T47D (cell line): Measurements from ENCODE around the gene PCSK5.
"Not testable (repeated sequence)": the region's sequence is repeated elsewhere in the genome, so short reads cannot be mapped to it uniquely, and the experiment has no call there.

ENCODE experiments used
- DNase-seq, 2 experiments: peaks; one replicate each; pipeline versions ENCODE4 v3.0.0 to v3.0.0-alpha.2; 2011 to 2012; ENCODE audit warnings: low read depth in 1 of 2, low spot score in 1 of 2
- JUND ChIP-seq: IDR thresholded peaks from 2 replicates; pipeline ENCODE4 v1.6.1; 2012; ENCODE audit warnings: low read depth
- in situ Hi-C: cut with HindIII; loops from 2 replicates; pipeline ENCODE4 v1.10.0; 2016; ENCODE audit warnings: low sequenced_read_pairs, low pct_unique_long_range_greater_than_20kb

The PCSK5 gene

DNA sequence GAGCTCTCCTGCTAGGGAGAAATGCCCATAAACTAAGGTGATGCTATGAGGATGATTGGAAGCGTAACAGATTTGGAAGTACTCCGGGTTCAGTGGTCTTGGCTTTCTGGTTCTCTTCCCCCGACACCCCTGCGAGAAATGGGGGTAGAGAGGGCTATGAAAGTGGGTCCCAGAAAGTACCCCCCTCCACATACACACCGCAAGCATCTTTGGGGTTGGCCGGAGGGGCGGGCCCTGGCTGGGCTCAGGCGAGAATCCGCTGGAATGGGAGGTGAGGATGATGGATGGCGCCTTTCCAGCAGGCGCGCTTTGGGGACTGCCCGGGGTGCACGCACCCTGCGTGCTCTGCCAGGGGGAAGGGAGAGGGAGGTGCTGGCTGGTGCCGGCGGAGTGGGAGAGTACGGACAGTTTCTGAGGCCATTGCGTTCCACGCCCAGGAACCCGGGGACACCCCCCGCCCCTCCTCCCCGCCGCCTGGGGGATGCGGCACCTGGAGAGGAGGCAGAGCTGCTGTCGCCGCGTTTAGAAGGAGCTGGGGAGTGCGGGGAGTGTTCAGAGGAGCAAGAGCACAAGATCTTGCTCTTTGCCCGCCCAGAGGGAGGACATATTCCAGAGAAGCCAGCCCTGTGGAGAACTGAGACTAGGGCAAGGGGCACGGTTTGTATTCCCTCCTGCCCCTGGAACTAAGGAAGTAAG is 1.9 kb downstream of the PCSK5 start:
- TF ChIP-seq JUND: no peak
- in situ Hi-C loops: no loop called here
- no peak for DNase-seq

DNA sequence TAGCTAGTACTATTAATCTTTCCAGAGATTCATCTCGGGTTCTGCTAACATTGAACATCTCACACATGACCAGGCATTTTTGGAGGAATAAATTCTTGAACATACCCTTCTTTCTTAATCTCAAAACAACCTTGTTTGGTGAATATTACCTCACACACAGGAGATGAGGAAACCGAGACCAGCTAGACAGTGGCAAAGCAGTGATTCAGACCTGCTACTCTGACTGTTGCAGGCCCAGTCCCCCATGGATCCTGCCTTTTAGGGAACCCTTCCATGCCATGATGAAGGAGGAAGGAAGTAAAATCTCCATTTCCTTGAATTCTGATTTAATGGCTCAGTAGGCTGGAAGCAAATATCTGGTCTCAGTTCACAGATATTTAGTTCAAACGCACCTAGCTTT is 2.6 kb downstream of the PCSK5 start:
- TF ChIP-seq JUND: no peak
- in situ Hi-C loops: no loop called here
- no peak for DNase-seq

DNA sequence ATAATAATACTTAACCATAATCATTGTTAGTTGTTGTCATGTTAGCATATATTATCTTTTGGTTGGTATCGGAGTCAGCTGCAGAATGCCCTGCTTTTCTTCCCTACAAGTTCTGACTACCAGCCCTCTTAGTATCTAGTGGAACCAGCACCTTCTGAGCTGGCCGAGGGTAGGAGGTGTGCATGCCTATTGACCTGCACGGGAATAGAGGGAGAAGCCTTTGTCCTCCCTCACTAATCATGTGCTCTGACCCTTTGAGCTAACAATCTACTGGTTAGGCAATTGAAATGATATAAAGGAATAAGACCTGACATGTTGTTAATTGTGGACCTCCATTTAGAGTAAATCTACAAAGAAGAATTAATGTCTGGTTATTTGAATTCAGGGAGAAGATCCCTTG is 4.1 kb downstream of the PCSK5 start:
- no peak for TF ChIP-seq JUND
- DNase-seq: no peak
- in situ Hi-C loops: no loop called here

DNA sequence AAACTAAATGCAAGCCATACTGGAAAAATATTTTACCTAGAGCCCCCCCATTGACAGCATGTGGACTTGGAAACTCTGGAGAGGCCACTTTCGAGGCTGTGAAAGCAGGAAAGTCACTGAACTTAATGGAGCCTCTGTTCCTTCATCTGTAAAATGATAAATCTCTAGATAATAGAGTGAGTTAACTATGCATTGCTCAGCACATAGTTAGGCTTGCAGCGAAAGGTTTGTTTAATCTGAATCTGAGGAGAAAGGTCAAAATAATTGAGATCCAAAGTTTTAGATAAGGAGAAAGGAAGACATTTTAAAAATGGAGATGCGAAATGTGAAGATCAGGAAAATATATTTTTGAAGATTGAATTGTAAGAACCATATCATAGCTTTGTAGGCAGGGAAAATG is 4.6 kb downstream of the PCSK5 start:
- DNase-seq: no peak
- TF ChIP-seq JUND: no peak
- in situ Hi-C loops: no loop called here

DNA sequence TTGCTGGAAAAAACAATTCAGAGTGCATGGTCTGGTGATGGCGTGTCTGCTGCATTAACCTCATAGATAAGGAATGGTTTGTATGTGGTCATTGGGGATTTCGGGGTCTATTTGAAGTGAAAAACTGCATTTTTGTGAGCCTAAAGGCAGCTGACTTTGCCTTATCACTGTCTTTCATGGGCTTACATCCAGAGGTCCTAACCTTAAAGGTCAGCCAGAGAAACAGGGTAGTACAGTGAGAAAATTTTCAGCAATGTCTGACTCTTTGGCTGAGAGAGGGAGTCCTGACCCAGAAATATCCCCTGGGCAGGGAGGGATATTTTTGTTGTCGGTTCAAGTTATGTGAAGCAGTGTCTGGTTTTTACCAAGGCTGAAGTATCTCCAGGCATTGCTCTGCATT is 5.7 kb downstream of the PCSK5 start:
- no peak for TF ChIP-seq JUND
- DNase-seq: no peak
- in situ Hi-C loops: no loop called here

DNA sequence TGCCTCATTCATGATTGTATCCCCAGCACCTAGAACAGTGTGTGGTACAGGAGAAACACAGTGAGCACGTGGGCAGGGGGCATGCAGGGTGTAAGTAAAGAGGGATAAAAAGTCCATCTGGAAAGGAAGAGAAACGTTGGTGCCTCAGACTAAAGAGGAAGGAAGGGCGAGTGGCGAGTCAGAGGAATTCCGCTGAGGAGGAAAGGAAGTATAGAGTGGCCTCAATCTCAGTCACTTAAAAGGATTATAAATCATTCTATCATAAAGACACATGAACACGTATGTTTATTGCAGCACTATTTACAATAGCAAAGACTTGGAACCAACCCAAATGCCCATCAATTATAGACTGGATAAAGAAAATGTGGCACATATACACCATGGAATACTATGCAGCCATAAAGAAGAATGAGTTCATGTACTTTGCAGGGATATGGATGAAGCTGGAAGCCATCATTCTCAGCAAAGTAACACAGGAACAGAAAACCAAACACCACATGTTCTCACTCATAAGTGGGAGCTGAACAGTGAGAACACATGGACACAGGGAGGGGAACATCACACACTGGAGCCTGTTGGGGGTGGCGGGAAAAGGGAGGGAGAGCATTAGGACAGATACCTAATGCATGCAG is 10.5 kb downstream of the PCSK5 start:
- DNase-seq: not testable (repeated sequence)

DNA sequence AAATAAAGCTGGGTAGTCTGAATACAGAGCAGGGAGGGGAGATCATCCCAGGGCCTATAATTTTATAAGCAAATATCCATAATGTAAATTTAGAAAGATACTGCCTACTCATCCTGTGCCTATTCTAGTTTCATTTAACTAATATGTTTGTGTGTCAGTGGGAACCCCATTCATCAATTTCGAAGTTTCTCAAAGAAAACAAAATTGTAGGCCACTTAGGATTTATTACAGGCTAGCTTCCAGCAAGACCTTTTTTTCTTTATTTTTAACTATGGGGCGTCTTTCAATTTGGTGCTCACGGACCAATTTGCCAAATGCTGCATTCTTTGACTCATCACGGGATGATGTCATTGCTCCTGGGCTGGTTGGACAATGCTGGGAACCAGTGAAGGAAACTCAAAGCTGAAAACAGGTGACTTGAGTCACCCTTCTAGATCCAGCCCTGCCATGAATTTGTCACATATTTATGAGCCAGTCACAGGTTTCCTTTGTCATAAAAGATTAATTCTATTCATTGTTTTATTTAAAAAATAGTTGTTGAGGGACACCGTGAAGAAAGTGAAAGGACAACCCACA is 13.4 kb downstream of the PCSK5 start:
- in situ Hi-C loops: no loop called here
- no peak for TF ChIP-seq JUND
- DNase-seq: no peak

More for the DNA sequence above, 10.5 kb downstream of the PCSK5 start:
- in situ Hi-C loops: not testable (repeated sequence)

DNA sequence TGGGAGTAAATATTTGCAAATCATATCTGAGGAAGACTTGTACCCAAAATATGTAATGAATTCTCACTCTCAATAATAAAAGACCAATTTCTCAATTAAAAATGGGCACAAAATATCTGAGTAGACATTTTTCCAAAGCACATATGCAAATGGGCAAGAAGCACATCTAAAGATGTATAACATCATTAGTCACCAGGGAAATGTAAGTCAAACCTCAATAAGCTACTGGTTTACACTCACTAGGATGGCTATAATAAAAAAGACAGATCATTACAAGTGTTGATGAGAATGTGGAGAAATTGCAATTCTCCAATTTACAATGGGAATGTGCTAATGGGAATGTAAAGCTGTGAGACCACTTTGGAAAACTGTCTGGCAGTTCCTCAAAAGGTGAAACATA is 13.9 kb downstream of the PCSK5 start:
- no peak for DNase-seq
- in situ Hi-C loops: no loop called here
- TF ChIP-seq JUND: no peak

DNA sequence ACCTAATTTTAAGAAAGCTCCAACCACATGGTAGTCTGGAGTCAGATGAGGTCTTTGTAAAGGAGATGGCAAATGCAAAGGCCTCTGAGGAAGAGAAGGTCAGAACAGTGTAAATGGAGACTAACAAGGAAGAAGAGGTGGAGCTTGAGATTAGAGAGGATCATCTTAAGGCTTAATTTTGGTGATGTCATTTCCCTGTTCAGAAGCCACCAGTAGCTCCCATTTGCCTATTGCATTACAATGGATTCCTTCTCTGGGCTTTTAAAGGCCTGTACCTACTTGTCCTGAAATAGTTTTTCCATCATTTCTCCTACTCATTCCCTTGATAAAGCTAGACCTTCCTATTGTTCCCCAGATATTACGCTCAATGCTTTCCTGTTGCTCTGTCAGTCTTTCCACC is 16.1 kb downstream of the PCSK5 start:
- no peak for DNase-seq
- in situ Hi-C loops: no loop called here
- no peak for TF ChIP-seq JUND

DNA sequence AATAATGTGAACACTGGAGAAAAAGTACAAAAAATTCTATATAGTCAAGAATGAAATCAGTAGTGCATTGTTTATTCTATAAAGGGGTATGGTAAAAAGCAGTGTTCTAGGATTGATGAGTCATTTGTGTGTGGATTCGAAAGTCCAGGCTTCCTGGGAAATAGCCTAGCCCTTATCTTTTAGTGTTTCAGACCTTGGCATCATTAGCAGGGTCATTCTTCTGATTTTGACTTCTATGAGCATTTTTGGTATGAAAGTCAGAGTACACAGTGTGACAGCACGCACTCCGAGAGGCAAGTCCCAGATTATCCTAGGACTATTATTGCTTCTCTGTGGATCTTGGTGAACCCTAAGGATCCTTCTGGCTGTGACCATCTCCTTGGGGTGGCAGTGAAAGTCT is 16.9 kb downstream of the PCSK5 start:
- in situ Hi-C loops: no loop called here
- no peak for DNase-seq
- TF ChIP-seq JUND: no peak

DNA sequence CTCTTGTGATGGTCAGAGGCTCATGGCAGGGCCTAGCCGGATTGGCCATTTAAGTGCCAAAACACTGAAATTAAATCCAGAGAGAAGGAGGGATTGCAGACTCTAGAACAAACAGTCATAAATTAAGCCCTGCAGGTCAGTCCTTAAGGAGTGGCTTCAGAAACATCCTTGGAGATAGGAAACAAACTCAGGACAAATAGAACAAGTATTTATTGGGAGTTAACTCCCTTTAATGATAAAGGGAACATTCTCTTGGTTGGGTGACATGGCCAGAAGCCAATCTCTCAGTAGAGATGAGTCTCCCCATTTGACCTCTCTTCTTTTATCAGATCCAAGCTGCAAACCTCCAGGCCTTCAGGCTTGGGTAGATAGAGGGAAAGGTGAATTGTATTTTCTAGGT is 17.4 kb downstream of the PCSK5 start:
- in situ Hi-C loops: no loop called here
- DNase-seq: no peak
- TF ChIP-seq JUND: no peak

DNA sequence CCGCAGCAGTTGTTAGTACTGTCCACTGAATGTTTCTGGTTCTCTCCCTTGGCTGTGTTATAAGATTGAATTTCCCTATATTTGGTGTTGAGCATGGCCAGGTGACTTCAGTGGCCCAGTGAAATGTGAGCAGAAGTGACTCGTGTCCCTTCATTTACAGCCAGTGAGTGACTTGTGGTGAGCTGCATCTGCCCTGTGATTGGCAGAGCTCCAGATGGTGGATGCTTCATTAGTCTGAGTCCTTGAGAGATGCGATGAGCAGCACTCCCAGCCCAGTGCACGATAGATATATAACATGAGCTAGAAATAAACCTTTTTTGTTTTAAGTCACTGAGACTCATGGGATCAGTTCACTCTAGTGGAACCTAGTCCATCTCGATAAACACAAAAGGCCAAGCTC is 19.3 kb downstream of the PCSK5 start:
- no peak for DNase-seq
- in situ Hi-C loops: no loop called here
- TF ChIP-seq JUND: no peak

DNA sequence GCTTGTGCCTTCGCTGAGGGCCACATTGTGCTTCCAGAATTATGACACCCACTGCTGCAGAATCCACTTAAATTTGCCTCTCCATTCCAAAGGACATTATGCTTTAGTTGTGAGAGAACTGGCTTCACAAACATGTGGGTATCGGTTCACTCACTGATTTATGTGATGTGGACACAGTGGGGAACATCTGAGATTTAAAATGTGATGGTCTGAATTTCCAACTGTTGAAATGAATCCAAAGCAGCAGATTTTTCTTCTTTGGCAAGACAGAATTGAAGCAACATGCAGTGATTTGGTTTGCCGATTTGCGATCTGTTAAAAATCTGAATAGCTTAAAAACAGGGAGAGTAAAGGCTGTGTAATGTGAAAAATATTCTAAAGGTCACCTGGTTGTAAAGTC is 20.3 kb downstream of the PCSK5 start:
- in situ Hi-C loops: no loop called here
- no peak for DNase-seq
- no peak for TF ChIP-seq JUND
